IPS DF 4.7 (cell line): ENCODE results near the gene CHST11.
"Not testable (repeated sequence)": the region's sequence is repeated elsewhere in the genome, so short reads cannot be mapped to it uniquely, and the experiment has no call there.

ENCODE experiments used
- DNase-seq: peaks from one replicate; pipeline ENCODE4 v3.0.0-alpha.2; 2013; ENCODE audit warnings: low spot score; ENCODE audit errors: extremely low read depth

CHST11 gene

DNA sequence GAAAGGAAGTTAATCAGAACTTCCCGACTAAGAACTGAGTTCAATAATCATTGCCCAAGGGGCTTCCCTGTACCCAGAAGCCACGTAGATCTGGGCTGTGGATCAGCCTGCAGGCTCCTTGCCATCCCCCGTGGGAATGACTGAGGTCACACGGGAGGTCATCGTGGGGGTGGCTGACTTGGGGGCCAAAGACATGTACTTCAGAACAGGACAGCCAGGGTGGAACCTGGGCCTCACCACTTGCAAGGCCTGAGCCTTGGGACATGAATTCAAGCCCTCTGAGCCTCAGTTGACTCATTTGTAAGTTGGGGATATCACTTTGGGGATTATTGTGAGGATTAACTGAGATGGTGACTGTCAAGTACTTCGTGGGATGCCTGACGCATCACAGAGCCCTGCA is 280.4 kb downstream of the CHST11 start:
- no peak for DNase-seq

DNA sequence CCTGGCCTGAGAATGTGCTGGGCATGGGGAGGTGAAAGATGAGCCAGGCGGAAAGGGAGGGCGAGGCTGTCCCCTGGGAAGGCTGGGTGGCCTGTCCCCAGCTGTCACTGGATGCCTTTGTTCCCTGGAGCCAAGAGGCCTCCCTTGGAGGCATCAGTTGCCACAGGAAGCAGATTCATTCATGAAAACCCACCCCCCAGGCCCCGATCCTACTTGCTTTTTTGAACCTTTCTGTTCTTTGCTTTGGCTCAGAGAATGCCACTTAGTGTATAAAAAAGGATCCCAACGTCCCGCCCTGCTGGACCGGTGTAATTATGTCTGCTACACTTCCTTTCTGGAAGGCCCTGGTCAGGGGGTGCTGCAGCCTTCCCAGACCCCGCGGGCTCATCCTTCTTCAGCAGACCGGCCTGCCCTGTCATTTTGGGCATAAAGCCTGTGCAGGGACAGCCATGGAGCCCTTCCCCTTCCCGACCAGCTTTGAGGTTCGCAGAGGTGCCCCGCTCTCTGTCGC is 281.1 kb downstream of the CHST11 start:
- DNase-seq, result no peak

GRCh38 chr12:104738331-104738730 is 281.6 kb downstream of the CHST11 start:
- DNase-seq, result no peak

DNA sequence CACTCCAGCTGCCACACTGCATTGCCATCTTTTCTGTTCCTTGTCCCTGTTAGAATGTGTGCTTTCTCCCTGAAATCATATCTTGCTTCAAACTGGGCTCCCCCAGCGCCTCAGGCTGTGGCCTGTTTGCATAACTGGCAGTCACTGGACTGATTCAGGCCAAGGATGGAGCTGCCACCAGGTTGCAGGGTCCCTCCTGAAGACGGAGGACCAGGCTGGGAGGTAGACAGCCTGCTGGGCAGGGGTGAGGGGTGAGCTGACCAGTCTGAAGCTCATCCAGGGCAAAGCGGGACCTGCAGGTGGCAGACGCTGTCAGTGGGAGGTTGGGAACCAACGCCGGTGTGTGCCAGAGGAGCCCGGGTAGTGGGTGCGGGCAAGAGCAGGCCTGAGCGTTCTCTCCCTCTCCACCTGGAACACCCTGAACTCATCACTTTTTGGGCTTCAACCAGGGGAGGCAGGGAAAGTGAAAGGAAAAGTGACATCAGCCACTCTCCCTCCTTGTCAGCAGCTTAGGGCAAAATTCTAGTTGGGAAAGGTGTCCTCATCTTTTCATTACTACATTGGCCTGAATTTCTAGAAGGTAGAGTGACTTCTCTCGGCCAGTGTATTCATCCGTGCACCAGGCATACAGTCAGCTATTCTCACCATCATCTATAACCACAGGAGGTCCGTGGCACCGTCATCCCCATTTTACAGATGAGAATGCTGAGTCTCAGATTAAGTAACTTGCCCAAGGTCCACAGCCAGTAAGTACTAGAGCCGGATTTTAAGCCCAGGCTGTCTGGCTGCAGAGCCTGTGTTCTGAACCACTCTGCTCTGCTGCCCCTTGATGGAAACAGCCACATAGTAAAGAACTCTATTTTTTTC is 282.3 kb downstream of the CHST11 start:
- DNase-seq, result no peak

DNA sequence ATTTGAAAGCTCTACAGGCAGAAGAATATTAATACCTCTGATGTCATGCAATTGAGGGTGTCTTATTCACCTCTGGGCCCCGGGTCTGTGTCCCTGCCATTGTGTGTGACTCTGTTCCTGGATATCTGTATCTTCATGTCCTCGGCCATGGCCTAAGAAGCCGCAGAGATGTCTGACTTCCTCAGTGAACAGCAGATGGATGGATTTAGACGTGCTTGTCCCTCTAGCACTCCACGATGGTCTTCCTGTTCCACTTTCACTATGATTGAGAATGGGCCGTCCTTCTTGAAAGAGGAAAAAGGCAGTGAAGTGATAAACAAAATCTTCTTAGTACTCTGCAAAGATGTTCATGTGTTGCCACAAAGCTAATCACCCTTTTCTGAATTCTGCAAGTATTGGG is 283.9 kb downstream of the CHST11 start:
- DNase-seq, result no peak

DNA sequence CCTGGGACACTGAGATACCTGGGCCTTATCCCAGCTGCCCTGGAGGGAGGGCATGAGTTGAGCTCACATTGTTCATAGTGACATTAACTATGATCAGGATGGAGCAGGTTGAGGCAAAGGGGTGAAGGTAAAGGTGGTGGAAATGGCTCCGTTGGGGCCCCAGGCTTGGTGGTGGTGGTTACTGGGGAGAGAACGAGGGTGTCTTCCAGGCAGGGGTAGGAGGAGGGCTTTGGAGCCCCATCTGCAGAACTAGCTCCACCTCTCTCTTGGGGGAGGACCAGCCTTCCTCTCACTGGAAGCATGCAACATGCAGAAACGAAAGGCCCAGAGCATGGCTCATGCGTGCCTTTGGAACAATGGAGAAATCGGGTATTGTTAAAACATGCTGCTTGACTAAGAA is 284.3 kb downstream of the CHST11 start:
- DNase-seq, result no peak

GRCh38 chr12:104741497-104742367 is 285.0 kb downstream of the CHST11 start:
- DNase-seq, result no peak

DNA sequence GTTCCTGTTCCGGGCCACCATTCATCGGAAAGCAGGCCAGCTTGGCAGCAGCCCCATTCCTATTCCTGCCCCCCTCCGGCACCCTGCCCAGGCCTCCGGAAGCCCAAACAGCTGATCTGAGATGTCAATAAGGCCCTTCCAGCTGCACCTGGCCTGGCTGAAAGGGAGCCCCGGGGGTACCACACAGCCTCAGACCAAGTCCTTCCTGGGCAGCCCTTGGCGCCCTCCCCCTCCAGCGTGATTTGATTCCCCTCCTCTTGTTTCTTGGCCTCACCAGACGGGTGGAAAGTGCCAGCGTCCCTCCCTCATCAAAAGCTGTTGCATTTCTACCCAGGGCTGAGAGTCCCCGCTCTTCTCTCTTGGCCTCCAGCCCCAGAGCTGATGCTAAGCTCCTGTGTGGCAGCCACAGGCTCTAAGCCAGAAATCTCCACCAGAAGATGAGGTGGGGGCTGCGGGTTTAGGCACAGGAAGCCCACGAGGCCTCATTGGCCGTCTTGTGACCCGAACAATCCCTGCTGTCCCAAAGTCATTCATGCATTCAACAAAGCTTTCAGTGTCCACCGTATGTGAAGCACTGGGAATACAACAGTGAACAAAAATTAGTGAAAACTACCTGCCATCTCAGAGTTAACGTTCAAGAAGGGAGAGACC is 285.9 kb downstream of the CHST11 start:
- DNase-seq, result no peak

GRCh38 chr12:104743202-104743580 is 286.4 kb downstream of the CHST11 start:
- no peak for DNase-seq

GRCh38 chr12:104743753-104744548 is 287.2 kb downstream of the CHST11 start:
- not testable (repeated sequence) for DNase-seq

- no peak for DNase-seq
These were observed 289.8 kb downstream of the CHST11 start for GRCh38 chr12:104746467-104747088.

- DNase-seq, result no peak
These were observed 290.6 kb downstream of the CHST11 start for GRCh38 chr12:104747330-104747729.

GRCh38 chr12:104747955-104748354 is 291.2 kb downstream of the CHST11 start:
- DNase-seq, result no peak

GRCh38 chr12:104748356-104748755 is 291.6 kb downstream of the CHST11 start:
- no peak for DNase-seq

- DNase-seq, result no peak
These were observed 292.0 kb downstream of the CHST11 start for GRCh38 chr12:104748790-104749189.

DNA sequence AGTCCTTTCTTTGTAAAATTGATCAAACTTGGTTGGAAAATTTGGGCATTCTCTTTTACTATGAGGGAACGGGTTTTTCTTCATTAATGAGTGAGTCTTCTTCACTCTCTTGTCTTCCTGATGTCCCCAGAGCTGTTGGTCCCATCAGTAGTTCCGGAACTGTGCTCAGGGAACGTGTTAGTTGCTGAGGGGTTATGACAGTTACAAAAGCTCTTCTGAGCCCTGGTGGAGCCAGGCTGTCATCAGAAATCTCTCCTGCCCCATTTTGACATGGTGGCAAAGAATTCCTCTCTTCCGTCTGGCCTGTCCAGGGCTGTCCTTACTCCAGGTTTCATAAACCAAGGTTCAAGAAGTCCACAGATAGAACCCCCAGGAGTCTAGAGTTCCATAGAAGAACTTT is 292.8 kb downstream of the CHST11 start:
- DNase-seq, result no peak

DNA sequence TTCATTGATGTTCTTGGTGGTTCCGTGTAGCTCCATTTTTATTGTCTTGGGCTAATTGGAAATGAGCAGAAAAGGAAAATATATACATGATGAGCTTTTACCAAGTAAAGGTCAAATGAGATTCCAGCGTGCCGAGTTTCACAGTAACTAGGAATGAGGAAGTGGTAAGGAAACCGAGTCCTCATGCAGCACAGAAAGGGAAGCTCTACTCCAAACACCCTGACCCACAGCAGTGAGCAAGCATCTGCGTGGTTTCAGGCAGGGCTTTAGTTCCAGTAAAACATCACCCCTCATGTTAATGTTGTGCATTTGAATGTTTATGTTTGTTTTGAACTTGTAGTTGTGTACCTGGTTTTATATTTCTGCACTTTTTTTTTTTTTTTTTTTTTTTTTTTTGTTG is 293.3 kb downstream of the CHST11 start:
- DNase-seq, result no peak

DNA sequence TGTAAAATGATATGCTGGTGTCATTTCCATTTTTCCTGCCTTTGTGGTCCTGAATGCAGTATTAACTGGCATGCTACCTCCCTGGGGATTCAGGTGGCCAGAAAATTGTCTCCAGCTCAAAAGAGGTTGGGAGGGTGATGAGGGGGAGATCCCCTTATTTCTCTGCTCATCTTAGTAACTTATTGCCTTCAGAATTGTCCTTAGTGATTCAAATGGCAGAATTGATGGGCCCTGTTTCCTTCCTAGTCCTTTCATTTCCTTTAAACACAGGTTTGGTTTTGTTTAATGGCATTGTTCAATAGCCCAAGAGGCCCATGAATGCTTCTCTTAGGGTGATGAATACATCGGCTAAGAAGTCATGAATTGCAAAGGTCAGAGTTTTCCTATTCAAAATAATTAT is 294.4 kb downstream of the CHST11 start:
- DNase-seq, result no peak

GRCh38 chr12:104751594-104751993 is 294.8 kb downstream of the CHST11 start:
- no peak for DNase-seq

- DNase-seq, result no peak
These were observed 295.3 kb downstream of the CHST11 start for GRCh38 chr12:104752016-104752415.
